ENCODE data around the gene GH2. TPM values are rescaled to one million over a fixed set of nuclear protein-coding genes. Genes with fewer than 3 reads are reported as not detected.
"Not testable (repeated sequence)": the region's sequence is repeated elsewhere in the genome, so short reads cannot be mapped to it uniquely, and the experiment has no call there.

Gene GH2
- total RNA-seq, 4 donors from 2014 or later, result not detected

- WGBS, result 100% methylated on average over 6 of the region's 10 CpGs
- peaks cover 20% of the 10 kb centered on the region for H3K4me1 ChIP-seq
Observed at GRCh38 chr17:63928172-63928666, 46.5 kb upstream of the GH2 start.

DNA sequence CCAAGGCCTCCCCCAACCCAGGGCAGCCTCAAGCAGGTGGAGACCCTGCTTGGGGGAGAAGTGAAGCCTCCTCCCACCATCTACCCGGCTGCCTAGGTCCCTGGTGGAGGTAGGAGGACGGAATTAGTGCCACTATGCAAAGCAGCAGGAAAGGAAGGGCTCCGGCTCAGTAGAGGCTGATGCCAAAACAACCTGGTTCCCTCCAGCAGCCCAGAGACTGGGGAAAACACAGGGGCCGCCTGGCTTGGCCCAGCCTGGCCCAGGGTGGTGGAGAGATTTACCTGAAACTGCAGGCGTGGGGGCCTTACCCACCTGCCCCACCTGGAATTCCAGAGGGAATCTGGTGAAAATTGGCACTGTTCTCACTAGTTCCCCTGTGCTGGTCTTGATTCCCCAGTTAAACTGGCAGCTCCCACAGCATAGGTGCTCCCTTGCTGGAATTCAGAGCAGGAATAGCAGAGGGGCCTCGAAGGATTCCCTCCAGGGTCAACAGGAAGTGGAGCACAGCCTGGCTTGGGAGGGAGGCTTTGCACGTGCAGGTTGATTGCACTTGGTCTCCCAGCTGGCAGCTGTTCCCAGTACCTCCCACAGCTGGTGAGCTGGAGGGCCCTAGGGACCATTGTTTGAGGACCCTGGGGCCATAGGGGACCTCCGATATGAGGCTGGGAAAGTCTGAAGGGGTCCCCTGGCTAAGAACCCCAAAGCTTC is 45.9 kb upstream of the GH2 start:
- no peak for TF ChIP-seq POLR2AphosphoS5 (IDR thresholded peaks at IDR 0.05)
- TF ChIP-seq EP300 (IDR thresholded peaks at IDR 0.05), result no peak
- TF ChIP-seq POLR2A (IDR thresholded peaks at IDR 0.05), result no peak
- TF ChIP-seq CTCF (IDR thresholded peaks at IDR 0.05), result no peak
- H3K9me3 ChIP-seq, result no peaks in the 10 kb centered on the region
- peaks cover 20% of the 10 kb centered on the region for H3K4me1 ChIP-seq
- H3K27ac ChIP-seq, result no peak overlapping the region
- no peak overlapping the region for H3K4me3 ChIP-seq
- 66% methylated on average over 8 of the region's 8 CpGs for WGBS
- H3K27me3 ChIP-seq, result no peaks in the 10 kb centered on the region
- H3K36me3 ChIP-seq, result no peaks in the 10 kb centered on the region
- DNase-seq (ENCODE audit: low spot score in 2 of 2), result no peak

More at GRCh38 chr17:63928172-63928666, 46.5 kb upstream of the GH2 start:
- H3K27me3 ChIP-seq, result no peaks in the 10 kb centered on the region
- no peak for DNase-seq (ENCODE audit: low spot score in 2 of 2)
- H3K27ac ChIP-seq, result no peak overlapping the region
- TF ChIP-seq EP300 (IDR thresholded peaks at IDR 0.05) (no peak), POLR2A (IDR thresholded peaks at IDR 0.05) (no peak), POLR2AphosphoS5 (IDR thresholded peaks at IDR 0.05) (no peak), CTCF (IDR thresholded peaks at IDR 0.05) (no peak)
- no peaks in the 10 kb centered on the region for H3K9me3 ChIP-seq
- no peak overlapping the region for H3K4me3 ChIP-seq
- no peaks in the 10 kb centered on the region for H3K36me3 ChIP-seq

DNA sequence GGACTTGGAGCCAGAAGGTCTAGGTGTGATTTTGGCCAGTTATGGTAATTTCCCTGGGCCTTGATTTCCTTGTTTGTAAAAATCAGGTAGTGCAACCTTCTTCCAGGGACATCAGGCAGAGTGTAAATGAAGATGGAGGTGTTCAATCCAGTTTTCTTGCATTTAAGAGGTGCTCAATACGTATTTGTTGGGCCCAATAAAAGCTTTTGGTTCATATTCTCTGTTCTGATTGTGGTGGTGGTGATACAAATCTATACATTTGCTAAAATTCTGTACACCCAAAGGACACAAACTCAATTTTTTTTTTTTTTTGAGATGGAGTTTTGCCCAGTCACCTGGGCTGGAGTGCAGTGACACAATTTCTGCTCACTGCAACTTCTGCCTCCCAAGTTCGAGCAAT is 44.4 kb upstream of the GH2 start:
- no peaks in the 10 kb centered on the region for H3K9me3 ChIP-seq
- no peaks in the 10 kb centered on the region for H3K27me3 ChIP-seq
- no peak for TF ChIP-seq CTCF (IDR thresholded peaks at IDR 0.05)
- TF ChIP-seq EP300 (IDR thresholded peaks at IDR 0.05), result no peak
- TF ChIP-seq POLR2AphosphoS5 (IDR thresholded peaks at IDR 0.05), result no peak
- TF ChIP-seq POLR2A (IDR thresholded peaks at IDR 0.05), result no peak
- 93% methylated on average over 2 of the region's 2 CpGs for WGBS
- no peak overlapping the region for H3K27ac ChIP-seq
- no peak for DNase-seq (ENCODE audit: low spot score in 2 of 2)
- no peak overlapping the region for H3K4me3 ChIP-seq
- no peaks in the 10 kb centered on the region for H3K36me3 ChIP-seq
- peaks cover 15% of the 10 kb centered on the region for H3K4me1 ChIP-seq

DNA sequence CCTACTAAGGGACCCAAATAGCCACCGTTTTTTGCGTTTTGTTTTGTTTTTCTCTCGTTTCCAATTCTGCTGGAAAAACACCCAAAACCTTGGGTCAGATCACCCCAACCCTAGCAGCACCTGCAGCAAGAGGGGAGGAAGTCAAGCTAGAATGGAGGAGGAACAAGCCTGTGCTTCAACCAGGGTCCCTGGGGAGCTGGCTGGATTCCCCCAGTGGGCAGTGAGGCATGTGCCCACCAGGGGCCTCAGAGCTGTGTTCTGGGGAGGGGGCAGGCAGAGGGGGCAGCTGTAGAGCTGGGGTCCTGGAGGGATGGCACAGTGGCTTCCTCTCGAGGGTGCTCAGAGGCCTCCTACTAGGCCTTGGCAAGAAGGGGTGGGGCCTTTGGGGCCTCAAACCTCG is 43.9 kb upstream of the GH2 start:
- no peak for DNase-seq (ENCODE audit: low spot score in 2 of 2)
- no peaks in the 10 kb centered on the region for H3K9me3 ChIP-seq
- H3K4me3 ChIP-seq, result no peak overlapping the region
- 79% methylated on average over 5 of the region's 5 CpGs for WGBS
- H3K36me3 ChIP-seq, result no peaks in the 10 kb centered on the region
- no peaks in the 10 kb centered on the region for H3K27me3 ChIP-seq
- no peak overlapping the region for H3K27ac ChIP-seq
- no peak for TF ChIP-seq EP300 (IDR thresholded peaks at IDR 0.05)
- no peak for TF ChIP-seq POLR2AphosphoS5 (IDR thresholded peaks at IDR 0.05)
- no peak for TF ChIP-seq CTCF (IDR thresholded peaks at IDR 0.05)
- peaks cover 10% of the 10 kb centered on the region for H3K4me1 ChIP-seq

DNA sequence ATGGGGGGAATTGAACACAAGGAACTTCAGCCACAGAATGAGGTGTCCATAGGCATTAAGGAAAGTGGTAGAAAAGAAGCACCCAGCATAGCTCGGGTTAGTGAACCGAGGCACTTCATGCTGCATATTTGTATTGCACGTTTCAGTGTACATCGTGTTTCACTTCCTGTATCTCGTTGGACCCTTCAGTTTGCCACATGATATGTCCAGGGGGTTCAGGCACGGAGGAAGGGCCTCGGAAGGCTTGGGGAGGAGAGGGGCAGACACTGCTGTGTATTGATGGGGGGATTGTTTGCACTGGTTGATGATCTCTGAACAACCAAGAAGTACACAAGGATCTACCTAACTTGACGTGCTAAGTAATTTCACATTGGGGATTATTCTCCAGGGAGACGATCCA is 40.7 kb upstream of the GH2 start:
- WGBS, result 72% methylated on average over 9 of the region's 9 CpGs

GRCh38 chr17:63920779-63921178 is 39.0 kb upstream of the GH2 start:
- not testable (repeated sequence) for H3K4me3 ChIP-seq; H3K36me3 ChIP-seq; H3K27me3 ChIP-seq; H3K27ac ChIP-seq; H3K9me3 ChIP-seq; DNase-seq (ENCODE audit: low spot score in 2 of 2); H3K4me1 ChIP-seq
- 93% methylated on average over 5 of the region's 5 CpGs for WGBS

More for the DNA sequence above, 40.7 kb upstream of the GH2 start:
- not testable (repeated sequence) for H3K4me1 ChIP-seq; DNase-seq (ENCODE audit: low spot score in 2 of 2); H3K27me3 ChIP-seq; H3K27ac ChIP-seq; H3K9me3 ChIP-seq; H3K4me3 ChIP-seq; H3K36me3 ChIP-seq

DNA sequence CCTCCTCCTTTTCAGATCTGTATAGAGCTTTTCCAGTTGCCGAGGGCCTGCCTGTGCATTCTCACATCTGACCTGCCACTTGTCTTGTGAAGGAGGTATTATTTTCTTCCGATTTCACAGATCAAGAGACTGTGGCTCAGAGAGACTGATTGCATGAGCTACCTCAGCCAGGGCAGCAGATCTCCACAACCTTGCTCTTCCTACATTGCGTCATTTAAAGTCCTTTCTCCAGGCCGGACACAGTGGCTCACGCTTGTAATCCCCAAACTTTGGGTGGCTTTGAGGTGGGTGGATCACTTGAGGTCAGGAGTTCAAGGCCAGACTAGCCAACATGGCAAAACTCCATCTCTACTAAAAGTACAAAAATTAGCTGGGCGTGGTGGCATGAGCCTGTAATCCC is 38.3 kb upstream of the GH2 start:
- not testable (repeated sequence) for H3K9me3 ChIP-seq; H3K27ac ChIP-seq; H3K4me1 ChIP-seq; H3K36me3 ChIP-seq; DNase-seq (ENCODE audit: low spot score in 2 of 2); H3K27me3 ChIP-seq; H3K4me3 ChIP-seq
- WGBS, result 77% methylated on average over 6 of the region's 6 CpGs
